Measurements from ENCODE around the gene PPP2R5D. TPM values are rescaled to one million over a fixed set of nuclear protein-coding genes. Genes with fewer than 3 reads are reported as not detected.
A peak's percentile ranks its signal among the peaks of the same experiment; 100 is the strongest.

PPP2R5D gene
- total and polyA plus RNA-seq, 9 of the 15 experiments (the other 6 are each of a cell fraction or from before 2014, with no cell fraction given) = 1.3 to 96.1 (median 38.4) TPM

- TF ChIP-seq THRA (IDR thresholded peaks at IDR 0.05) = no peak
- no peak for TF ChIP-seq PREB (CRISPR knock-in tag; IDR thresholded peaks at IDR 0.05)
- TF ChIP-seq KLF13 (tag; IDR thresholded peaks at IDR 0.05; ENCODE audit: borderline replicate concordance, low read depth) = peak; percentile 97
- no peak for TF ChIP-seq EHMT2 (IDR thresholded peaks at IDR 0.05)
- TF ChIP-seq HEY1 (CRISPR knock-in tag; IDR thresholded peaks at IDR 0.05; ENCODE audit: borderline replicate concordance) = peak; percentile 77; the same call in 1 of the 2 replicates
- TF ChIP-seq ZNF717 (CRISPR knock-in tag; IDR thresholded peaks at IDR 0.05) = peak; percentile 85; the same call in 1 of the 2 replicates
- peak; percentile 63; the same call in 1 of the 2 replicates for TF ChIP-seq NCOR1 (IDR thresholded peaks at IDR 0.05)
- TF ChIP-seq TOE1 (IDR thresholded peaks at IDR 0.05; ENCODE audit: borderline replicate concordance) = peak; percentile 74
- TF ChIP-seq TOE1 (CRISPR knock-in tag; IDR thresholded peaks at IDR 0.05; ENCODE audit: borderline replicate concordance, low read depth) = 0 out of 2 replicates have a peak, but pooled peaks have one; percentile 73
- peak; percentile 93; the same call in 1 of the 2 replicates for TF ChIP-seq ILF3 (IDR thresholded peaks at IDR 0.05; ENCODE audit: borderline replicate concordance)
- peak; percentile 99 for TF ChIP-seq CCNT2 (IDR thresholded peaks at IDR 0.05; ENCODE audit: borderline replicate concordance, extremely low read depth, insufficient read length, low read depth, low read length)
- TF ChIP-seq SUPT5H (IDR thresholded peaks at IDR 0.05) = peak; percentile 96
- TF ChIP-seq U2AF1 (optimal IDR thresholded peaks at IDR 0.05; ENCODE audit: low read depth, low read length) = peak; percentile 82
- TF ChIP-seq CGGBP1 (CRISPR knock-in tag; IDR thresholded peaks at IDR 0.05) = peak; percentile 8; the same call in 1 of the 2 replicates
- TF ChIP-seq ZNF583 (CRISPR knock-in tag; IDR thresholded peaks at IDR 0.05) = peak; percentile 80
- peak; percentile 92 for TF ChIP-seq ZBTB17 (CRISPR knock-in tag; IDR thresholded peaks at IDR 0.05)
- TF ChIP-seq ZBTB7A (IDR thresholded peaks at IDR 0.05; ENCODE audit: borderline replicate concordance, control insufficient read depth, low read depth, low read length) = peak; percentile 91
- TF ChIP-seq PHF8 (IDR thresholded peaks at IDR 0.05; ENCODE audit: borderline replicate concordance, low read length) = peak; percentile 96
- TF ChIP-seq E4F1 (CRISPR knock-in tag; IDR thresholded peaks at IDR 0.05; ENCODE audit: borderline replicate concordance) = peak; percentile 76; the same call in 1 of the 2 replicates
- peak; percentile 67 for TF ChIP-seq MXI1 (IDR thresholded peaks at IDR 0.05; ENCODE audit: low read depth, low read length)
- TF ChIP-seq RNF219 (CRISPR knock-in tag; IDR thresholded peaks at IDR 0.05) = peak; percentile 87
These were observed 69.3 kb downstream of the PPP2R5D start, which contains the start of gene CUL7 (continued) for GRCh38 chr6:43053545-43054205.

Measured in K562 (cell line).